NK-92 (cell line): ENCODE measurements around the gene AMDHD2.
"Not testable (repeated sequence)": the region's sequence is repeated elsewhere in the genome, so short reads cannot be mapped to it uniquely, and the experiment has no call there.

Experiments used
- DNase-seq: peaks from one replicate; lab custom pipeline; 2025; ENCODE audit not compliant: unreplicated experiment; lab: John Stamatoyannopoulos, UW

AMDHD2 gene

DNA sequence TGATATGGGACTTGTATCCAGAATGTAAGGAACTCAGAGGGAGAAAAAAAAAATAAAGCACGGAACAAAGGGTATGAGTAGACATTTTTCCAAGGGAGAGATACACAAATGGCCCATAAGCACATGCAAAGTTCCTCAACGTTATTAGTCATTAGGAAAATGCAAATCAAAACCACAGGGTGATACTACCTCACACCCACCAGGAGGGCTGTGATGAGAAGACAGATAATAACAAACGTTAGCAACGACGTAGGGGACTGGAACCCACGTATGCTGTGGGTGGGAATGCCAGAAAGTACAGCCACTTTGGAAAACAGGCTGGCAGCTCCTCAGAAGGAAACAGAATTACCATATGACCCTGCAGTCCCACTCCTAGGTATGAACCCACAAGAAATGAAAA lies 52.5 kb downstream of the AMDHD2 start:
- DNase-seq, result not testable (repeated sequence)

GRCh38 chr16:2575839-2576238 lies 55.7 kb downstream of the AMDHD2 start:
- DNase-seq, result not testable (repeated sequence)

DNA sequence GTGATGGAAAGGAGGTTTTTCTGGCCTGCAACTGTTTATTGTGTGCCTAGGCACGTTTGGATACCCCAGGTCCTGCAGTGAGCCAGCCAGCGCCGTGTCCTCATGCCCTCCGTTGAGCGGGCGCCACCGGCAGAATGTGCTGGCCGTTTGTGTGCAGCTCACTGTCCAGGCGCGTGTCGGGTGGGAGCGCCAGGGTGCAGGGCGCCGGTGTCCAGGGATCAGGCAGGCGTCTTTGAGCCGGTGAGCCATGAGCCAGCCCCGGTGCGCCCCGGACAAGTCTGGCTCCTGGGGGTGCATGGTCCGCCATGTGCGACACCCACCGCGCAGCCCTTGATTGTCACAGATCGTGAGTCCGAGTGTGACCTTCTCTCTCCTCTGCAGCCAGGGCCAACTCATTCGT lies 56.9 kb downstream of the AMDHD2 start:
- DNase-seq, result not testable (repeated sequence)

DNA sequence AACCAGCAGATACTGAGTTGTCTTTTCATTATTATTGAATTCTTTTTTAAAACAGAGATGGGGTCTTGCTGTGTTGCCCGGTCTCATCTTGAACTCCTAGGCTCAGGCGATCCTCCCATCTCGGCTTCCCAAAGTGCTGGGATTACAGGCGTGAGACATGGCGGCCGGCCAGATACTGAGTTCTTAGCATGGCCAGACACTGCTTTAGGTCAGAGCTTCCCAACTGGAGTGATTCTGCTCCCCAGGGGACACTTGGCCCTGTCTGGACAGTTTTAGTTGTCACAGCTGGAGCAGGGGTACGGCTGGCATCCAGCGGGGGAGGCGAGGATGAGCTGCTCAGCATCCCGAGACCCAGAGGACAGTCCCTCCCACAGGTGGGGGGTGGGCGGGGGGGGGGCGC lies 58.7 kb downstream of the AMDHD2 start:
- DNase-seq, result not testable (repeated sequence)

- not testable (repeated sequence) for DNase-seq
Measured at GRCh38 chr16:2580143-2580542, 60.0 kb downstream of the AMDHD2 start.

DNA sequence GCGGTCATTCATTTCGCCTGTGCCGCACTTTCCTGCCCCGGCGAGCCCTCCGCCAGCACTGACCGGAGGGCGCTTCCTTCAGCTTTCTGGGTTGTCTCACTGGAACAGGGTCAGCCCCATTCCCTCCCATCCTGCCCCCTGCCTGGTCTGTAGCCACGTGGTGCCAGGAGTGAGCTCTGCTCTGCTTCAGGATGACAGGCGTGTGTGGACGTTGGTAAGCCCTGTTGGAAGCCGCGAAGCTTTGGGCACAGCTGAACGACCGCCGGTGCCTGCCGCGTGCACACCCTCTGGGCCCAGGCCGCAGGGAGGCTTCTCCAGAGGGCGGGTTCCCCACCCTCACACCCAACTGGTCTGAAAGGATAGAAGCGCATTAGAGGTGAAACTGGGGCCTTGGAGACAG lies 60.6 kb downstream of the AMDHD2 start:
- DNase-seq, result not testable (repeated sequence)
